Inflammatory macrophage treated with lipopolysaccharide for 1 hour (primary cell): ENCODE results near the gene CXCL5.
A peak's percentile ranks its signal among the peaks of the same experiment; 100 is the strongest.

Experiments used
- DNase-seq, 2 donors: peaks; one replicate each; pipeline ENCODE4 v3.0.0-alpha.2; 2020 to 2022

CXCL5 gene

GRCh38 chr4:73998040-73999011, at the start of gene CXCL5:
TSS of gene CXCL5 (minus strand) at chr4:73998677. CDS start at chr4:73998581, 96 bp downstream.
- peak; percentile 23 to 27 for DNase-seq

- no peak for DNase-seq
Measured at GRCh38 chr4:74047152-74047551, 48.7 kb upstream of the CXCL5 start.

GRCh38 chr4:74045772-74046171, 47.3 kb upstream of the CXCL5 start:
- no peak for DNase-seq

- no peak for DNase-seq
Measured at GRCh38 chr4:74045247-74045646, 46.8 kb upstream of the CXCL5 start.

- DNase-seq: no peak
Measured at GRCh38 chr4:74044677-74045076, 46.2 kb upstream of the CXCL5 start.

GRCh38 chr4:74042681-74043080, 44.2 kb upstream of the CXCL5 start:
- DNase-seq: no peak

- no peak for DNase-seq
Measured at GRCh38 chr4:74041418-74041817, 42.9 kb upstream of the CXCL5 start.

GRCh38 chr4:74039315-74039763, 40.9 kb upstream of the CXCL5 start:
- peak; percentile 58 to 65 for DNase-seq

GRCh38 chr4:74038425-74039314, 40.2 kb upstream of the CXCL5 start, which contains the start of gene CXCL3:
TSS of gene CXCL3 (minus strand) at chr4:74038689. CDS start at chr4:74038611, 78 bp downstream.
- DNase-seq: peak; percentile 89 to 95

GRCh38 chr4:74038086-74038424, 39.6 kb upstream of the CXCL5 start:
- DNase-seq: peak in 1 of 2 donors; percentile 54

GRCh38 chr4:74037076-74037955, 38.8 kb upstream of the CXCL5 start:
- DNase-seq: peak in 1 of 2 donors; percentile 53

- DNase-seq: peak; percentile 79 to 82
Measured at GRCh38 chr4:74033739-74034138, 35.3 kb upstream of the CXCL5 start.

- no peak for DNase-seq
Measured at GRCh38 chr4:74032064-74032463, 33.6 kb upstream of the CXCL5 start.

GRCh38 chr4:74031576-74031975, 33.1 kb upstream of the CXCL5 start:
- DNase-seq: no peak

- no peak for DNase-seq
Measured at GRCh38 chr4:74030285-74030684, 31.8 kb upstream of the CXCL5 start.

GRCh38 chr4:74028504-74028903, 30.0 kb upstream of the CXCL5 start:
- no peak for DNase-seq

GRCh38 chr4:74023709-74024108, 25.2 kb upstream of the CXCL5 start:
- no peak for DNase-seq

- DNase-seq: peak; percentile 79 to 81
Measured at GRCh38 chr4:74021601-74022000, 23.1 kb upstream of the CXCL5 start.

- DNase-seq: peak; percentile 80 to 90
Measured at GRCh38 chr4:74018771-74019170, 20.3 kb upstream of the CXCL5 start.

- peak; percentile 77 to 86 for DNase-seq
Measured at GRCh38 chr4:74018116-74018515, 19.6 kb upstream of the CXCL5 start.

GRCh38 chr4:74016068-74016467, 17.6 kb upstream of the CXCL5 start:
- peak; percentile 31 to 34 for DNase-seq

GRCh38 chr4:74015126-74015780, 16.8 kb upstream of the CXCL5 start:
- DNase-seq: no peak
